Endothelial cell of umbilical vein (primary cell): ENCODE measurements around the gene MICA. TPM values are rescaled to one million over a fixed set of nuclear protein-coding genes. Genes with fewer than 3 reads are reported as not detected.

Source experiments
- Bru-seq: library from RNA; stranded (reverse); fragments of 400-500 nt; gene quantifications from one replicate; lab custom pipeline; 2021; lab: Mats Ljungman, UMichigan
- BruChase-seq, 2 experiments: library from RNA; stranded (reverse); fragments of 400-500 nt; gene quantifications; one replicate each; lab custom pipeline; 2021; lab: Mats Ljungman, UMichigan
- BruUV-seq: library from RNA; stranded (reverse); fragments of 400-500 nt; replicated peaks from 2 replicates; lab custom pipeline; 2021; lab: Mats Ljungman, UMichigan
- CTCF ChIA-PET: fragments of 300-600, 350-600 bp; sonication (Branson Sonifier 250); formaldehyde crosslinking; loops from one replicate; lab custom pipeline; 2021; ENCODE audit warnings: antibody characterized with exemption, inconsistent platforms; lab: Charles Lee
- POLR2A ChIA-PET: fragments of 300-600, 350-600 bp; sonication (Branson Sonifier 250); formaldehyde crosslinking; loops from one replicate; lab custom pipeline; 2021; ENCODE audit warnings: antibody characterized with exemption, inconsistent platforms; lab: Charles Lee
- DNase-seq: peaks from one replicate; pipeline ENCODE4 v3.0.0-alpha.2; 2011; ENCODE audit warnings: low read depth, low spot score
- FAIRE-seq: peaks from 2 replicates; lab custom pipeline; 2011; peaks lifted over from hg19 to GRCh38; lab: Jason Lieb, UNC
- H2AFZ ChIP-seq: 2 replicates; pipeline ENCODE4 v1.6.0; 2012; ENCODE audit warnings: low read depth, low read length, control low read depth, inconsistent platforms
- H3K27ac ChIP-seq: 2 replicates; pipeline ENCODE4 v1.5.1; 2011; ENCODE audit warnings: low read depth, mild to moderate bottlenecking, control low read depth, low read length, moderate library complexity; ENCODE audit not compliant: insufficient read depth
- H3K27me3 ChIP-seq, 2 experiments: 2 replicates each; pipeline versions ENCODE4 v1.6.0 to v1.6.1; 2011; ENCODE audit warnings: low read length in 2 of 2, mixed read lengths in 1 of 2; ENCODE audit not compliant: control insufficient read depth in 2 of 2, insufficient read depth in 2 of 2
- H3K36me3 ChIP-seq, 2 experiments: 2 replicates in 1 of 2; 3 replicates in 1 of 2; pipeline ENCODE4 v1.5.1; 2011; ENCODE audit warnings: low read length in 2 of 2, mild to moderate bottlenecking in 1 of 2, moderate library complexity in 1 of 2; ENCODE audit not compliant: control insufficient read depth in 2 of 2, insufficient read depth in 2 of 2; ENCODE audit errors: extremely low read depth in 1 of 2
- H3K4me1 ChIP-seq: 3 replicates; pipeline ENCODE4 v1.5.1; 2011; ENCODE audit warnings: mild to moderate bottlenecking, low read length; ENCODE audit not compliant: control insufficient read depth, insufficient read depth; ENCODE audit errors: extremely low read depth
- H3K4me2 ChIP-seq: 2 replicates; pipeline ENCODE4 v1.6.1; 2011; ENCODE audit warnings: low read length, control low read depth, mixed read lengths; ENCODE audit not compliant: insufficient read depth
- H3K4me3 ChIP-seq, 3 experiments: fragments of 200-600 bp in 1 of 3; sonication (generic), shearing (Covaris generic) in 1 of 3; replicated peaks in 1 of 3; 2 replicates each; pipeline ENCODE4 v1.5.1; 2011 to 2016; ENCODE audit warnings: control low read depth in 3 of 3, low read length in 3 of 3, mild to moderate bottlenecking in 2 of 3, inconsistent platforms in 1 of 3, low read depth in 1 of 3, moderate library complexity in 1 of 3; ENCODE audit not compliant: insufficient read depth in 1 of 3
- H3K79me2 ChIP-seq: 2 replicates; pipeline ENCODE4 v1.6.0; 2012; ENCODE audit warnings: low read length, inconsistent platforms; ENCODE audit not compliant: control insufficient read depth, insufficient read depth
- H3K9ac ChIP-seq: replicated peaks from 2 replicates; pipeline ENCODE3; 2011; ENCODE audit warnings: low read length, control low read depth; ENCODE audit not compliant: insufficient read depth; ENCODE audit errors: extremely low read depth
- H3K9me1 ChIP-seq: replicated peaks from 3 replicates; pipeline ENCODE4 v1.6.0; 2011; ENCODE audit warnings: mild to moderate bottlenecking, low read length; ENCODE audit not compliant: control insufficient read depth, insufficient read depth; ENCODE audit errors: extremely low read depth
- H3K9me3 ChIP-seq: replicated peaks from 2 replicates; pipeline ENCODE4 v1.5.1; 2012; ENCODE audit warnings: low read length, inconsistent platforms; ENCODE audit not compliant: control insufficient read depth, insufficient read depth
- H4K20me1 ChIP-seq: replicated peaks from 2 replicates; pipeline ENCODE3; 2011; ENCODE audit warnings: mild to moderate bottlenecking, low read length; ENCODE audit not compliant: control insufficient read depth, insufficient read depth; ENCODE audit errors: extremely low read depth
- FOS ChIP-seq: IDR thresholded peaks from 2 replicates; pipeline ENCODE4 v1.6.1; 2011; ENCODE audit warnings: mild to moderate bottlenecking, low read length, moderate library complexity, borderline replicate concordance; ENCODE audit not compliant: insufficient read depth
- MAX ChIP-seq: IDR thresholded peaks from 2 replicates; pipeline ENCODE4 v1.6.1; 2011; ENCODE audit not compliant: insufficient read depth, insufficient read length
- MYC ChIP-seq: IDR thresholded peaks from one replicate; pipeline ENCODE4 v1.6.1; 2011; ENCODE audit warnings: mild to moderate bottlenecking, low read depth, low read length
- POLR2A ChIP-seq: IDR thresholded peaks from 2 replicates; pipeline ENCODE4 v1.6.1; 2012; ENCODE audit warnings: low read depth, mild to moderate bottlenecking, control low read depth, low read length
- POLR2AphosphoS5 ChIP-seq: IDR thresholded peaks from 2 replicates; pipeline ENCODE4 v1.6.1; 2012; ENCODE audit warnings: low read depth, mild to moderate bottlenecking, control low read depth, low read length, moderate library complexity; ENCODE audit not compliant: insufficient read depth
- dilution Hi-C: fragments of 300-500 bp; cut with MboI; formaldehyde crosslinking; loops from one replicate; pipeline ENCODE4 v1.15.0; 2019; ENCODE audit warnings: low sequenced_read_pairs; ENCODE audit not compliant: extremely low pct_ligation_motif_present
- intact Hi-C: fragments of 100-400 bp; cut with micrococcal nuclease; formaldehyde crosslinking; loops from one replicate; pipeline ENCODE4 v1.10.0; 2022
- long read RNA-seq: library from polyadenylated mRNA; stranded (forward); transcript quantifications from one replicate; pipeline ENCODE4 v2.0.0, GENCODE V29; 2021
- polyA minus RNA-seq, 3 experiments: library from RNA; depleted of rRNA, polyadenylated mRNA; stranded (reverse); fragments of >200 nt; gene quantifications; 1 replicate in 1 of 3; 2 replicates in 2 of 3; pipeline ENCODE4 v1.2.3, GENCODE V29; 2011
- polyA plus RNA-seq, 4 experiments: library from polyadenylated mRNA; depleted of rRNA in 3 of 4; stranded (reverse) in 3 of 4; unstranded in 1 of 4; fragments of >200 nt; gene quantifications; 2 replicates each; pipeline versions ENCODE4 v1.2.1 to v1.2.3, GENCODE V29; 2011 to 2012; ENCODE audit warnings: missing spikeins in 1 of 4
- total RNA-seq: library from RNA; stranded (reverse); gene quantifications from 2 replicates; pipeline ENCODE4 v1.2.3, GENCODE V29; 2021

The MICA gene
- total RNA-seq (42.5 and 45.2 TPM in 2 replicates), polyA plus RNA-seq (99.3 and 101 TPM in 2 replicates), polyA minus RNA-seq (78.6 and 95.4 TPM in 2 replicates), Bru-seq, nascent RNA (percentile 70 among the genes with signal in this experiment), BruChase-seq, experiment 1, labeled RNA remaining after a 6-hour chase (percentile 97 among the genes with signal in this experiment), BruChase-seq, experiment 2, labeled RNA remaining after a 2-hour chase (percentile 95 among the genes with signal in this experiment)
- 90.1 and 96.4 TPM in 2 replicates for polyA plus RNA-seq (2011; cell fraction: cytosol; rRNA removed)
- 78.3 and 83.9 TPM in 2 replicates for polyA plus RNA-seq (2011; cell fraction: nucleus; rRNA removed)
- 63.2 and 84.8 TPM in 2 replicates for polyA plus RNA-seq (2012)
- 19.3 TPM for polyA minus RNA-seq (2011; cell fraction: cytosol; rRNA and poly(A)+ RNA removed)
- polyA minus RNA-seq (2011; cell fraction: nucleus; rRNA and poly(A)+ RNA removed), result 17.1 and 21.6 TPM in 2 replicates
- long read RNA-seq, transcript MICA-209 (6 exons, 1,386 nt), result major isoform, 95 of 128 reads
- long read RNA-seq, partial matches to known transcripts, result 23 of 128 reads
- long read RNA-seq, other reads (novel, unspliced or antisense), result 8 of 128 reads

GRCh38 chr6:31403283-31404060 is at the start of gene MICA:
TSS of gene MICA (plus strand) at chr6:31403595. CDS start at chr6:31403633, 38 bp downstream.
- Histone ChIP-seq H3K4me1 (peaks cover 28% of the 10 kb centered on the region), H3K36me3 (no peaks in the 10 kb centered on the region), H3K4me3 (peak within 1 kb of the TSS; percentile 22 to 57 (median 26)), H3K9me1 (no peaks in the 10 kb centered on the region), H2AFZ (peak within 1 kb of the TSS; percentile 52), H3K79me2 (peaks cover 74% of the 10 kb centered on the region), H3K9me3 (no peaks in the 10 kb centered on the region), H4K20me1 (no peaks in the 10 kb centered on the region), H3K4me2 (peak within 1 kb of the TSS; percentile 87), H3K9ac (peak within 1 kb of the TSS; percentile 43), H3K27me3 (no peaks in the 10 kb centered on the region), H3K27ac (peak within 1 kb of the TSS; percentile 92)
- BruUV-seq, result no TSS peak
- intact Hi-C loops (loop anchor here (5.0 kb wide), 1 partner anchor 144 kb away; the partner anchor contains the start of genes ATP6V1G2 and NFKBIL1), dilution Hi-C loops (no loop called here)
- POLR2A ChIA-PET, result no interaction called here
- TF ChIP-seq MYC (no peak), POLR2A (peak; percentile 91), POLR2AphosphoS5 (peak; percentile 90), MAX (no peak), FOS (peak; percentile 6)
- DNase-seq (peak; percentile 90), FAIRE-seq (peak; percentile 82)
- CTCF ChIA-PET, result interaction anchor here (0.9 to 1.5 kb wide), 2 partner anchors 39 to 45 kb away, joined by 3 to 5 read pairs; no protein-coding TSS in a partner anchor
